ENCODE measurements around the gene SRSF11.

SRSF11 gene

DNA sequence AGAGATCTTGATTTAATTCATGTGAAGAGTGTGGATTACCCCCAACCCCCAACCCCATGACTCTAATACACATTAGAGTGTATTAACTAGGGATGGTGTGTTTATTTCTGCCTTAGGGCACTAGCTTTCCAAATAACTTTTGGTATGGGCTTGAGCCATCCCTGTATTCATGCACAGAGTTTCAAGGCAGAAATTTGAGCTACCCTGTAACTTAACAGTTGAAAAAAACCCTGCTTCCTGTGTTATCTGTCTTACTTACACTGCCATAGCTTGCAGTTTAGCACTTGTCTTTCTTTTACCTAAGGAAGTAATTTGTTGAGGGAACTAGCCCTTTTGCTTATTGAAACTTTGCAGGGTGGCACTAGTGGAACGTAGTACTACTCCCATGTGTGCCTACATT is 6.3 kb downstream of the SRSF11 start:
- TF ChIP-seq, protein P1, sequence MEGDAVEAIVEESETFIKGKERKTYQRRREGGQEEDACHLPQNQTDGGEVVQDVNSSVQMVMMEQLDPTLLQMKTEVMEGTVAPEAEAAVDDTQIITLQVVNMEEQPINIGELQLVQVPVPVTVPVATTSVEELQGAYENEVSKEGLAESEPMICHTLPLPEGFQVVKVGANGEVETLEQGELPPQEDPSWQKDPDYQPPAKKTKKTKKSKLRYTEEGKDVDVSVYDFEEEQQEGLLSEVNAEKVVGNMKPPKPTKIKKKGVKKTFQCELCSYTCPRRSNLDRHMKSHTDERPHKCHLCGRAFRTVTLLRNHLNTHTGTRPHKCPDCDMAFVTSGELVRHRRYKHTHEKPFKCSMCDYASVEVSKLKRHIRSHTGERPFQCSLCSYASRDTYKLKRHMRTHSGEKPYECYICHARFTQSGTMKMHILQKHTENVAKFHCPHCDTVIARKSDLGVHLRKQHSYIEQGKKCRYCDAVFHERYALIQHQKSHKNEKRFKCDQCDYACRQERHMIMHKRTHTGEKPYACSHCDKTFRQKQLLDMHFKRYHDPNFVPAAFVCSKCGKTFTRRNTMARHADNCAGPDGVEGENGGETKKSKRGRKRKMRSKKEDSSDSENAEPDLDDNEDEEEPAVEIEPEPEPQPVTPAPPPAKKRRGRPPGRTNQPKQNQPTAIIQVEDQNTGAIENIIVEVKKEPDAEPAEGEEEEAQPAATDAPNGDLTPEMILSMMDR (IDR thresholded peaks at IDR 0.05; ENCODE audit: borderline replicate concordance, extremely low read depth, low read length, poor library complexity, severe bottlenecking): no peak
- TF ChIP-seq EZH2 (IDR thresholded peaks at IDR 0.05; ENCODE audit: borderline replicate concordance, low read depth, low read length, severe bottlenecking): no peak
- no peak overlapping the region for H3K4me3 ChIP-seq (ENCODE audit: low read depth in 1 of 2, low read length in 2 of 2)
- H3K4me1 ChIP-seq (ENCODE audit: insufficient read depth, low read length): peaks cover 37% of the 10 kb centered on the region
- peaks cover 97% of the 10 kb centered on the region for H3K36me3 ChIP-seq (ENCODE audit: insufficient read depth, low read length)
- no peak overlapping the region for H3K27ac ChIP-seq (ENCODE audit: low read length)
- peaks cover 98% of the 10 kb centered on the region for H3K79me2 ChIP-seq (ENCODE audit: insufficient read depth, low read length)
- no peaks in the 10 kb centered on the region for H3K27me3 ChIP-seq (ENCODE audit: insufficient read depth, low read length, poor library complexity)
- H2AFZ ChIP-seq (ENCODE audit: low read depth, low read length): no peak overlapping the region
- ATAC-seq (ENCODE audit: insufficient read depth, low read depth) (peak; percentile 66; the same call in 1 of the 3 replicates), DNase-seq (no peak)
- no peak overlapping the region for H3K9ac ChIP-seq (ENCODE audit: low read depth, low read length)
- peak overlapping the region; percentile 7; the same call in 1 of the 2 replicates for H3K4me2 ChIP-seq (ENCODE audit: insufficient read depth, low read length)
- peaks cover 65% of the 10 kb centered on the region for H4K20me1 ChIP-seq (ENCODE audit: insufficient read depth, low read length)
- H3K9me3 ChIP-seq (ENCODE audit: insufficient read depth, low read length, severe bottlenecking): no peaks in the 10 kb centered on the region

- Histone ChIP-seq H3K27me3 (ENCODE audit: insufficient read depth, low read length, poor library complexity) (no peaks in the 10 kb centered on the region), H4K20me1 (ENCODE audit: insufficient read depth, low read length) (peaks cover 53% of the 10 kb centered on the region), H3K9me3 (ENCODE audit: insufficient read depth, low read length, severe bottlenecking) (no peaks in the 10 kb centered on the region), H3K4me3 (ENCODE audit: low read depth in 1 of 2, low read length in 2 of 2) (no peak overlapping the region), H3K9ac (ENCODE audit: low read depth, low read length) (no peak overlapping the region), H3K4me1 (ENCODE audit: insufficient read depth, low read length) (peaks cover 25% of the 10 kb centered on the region), H3K79me2 (ENCODE audit: insufficient read depth, low read length) (peaks cover 95% of the 10 kb centered on the region), H3K36me3 (ENCODE audit: insufficient read depth, low read length) (peaks cover 97% of the 10 kb centered on the region), H2AFZ (ENCODE audit: low read depth, low read length) (no peak overlapping the region), H3K4me2 (ENCODE audit: insufficient read depth, low read length) (no peak overlapping the region), H3K27ac (ENCODE audit: low read length) (no peak overlapping the region)
- ATAC-seq (ENCODE audit: insufficient read depth, low read depth) (no peak), DNase-seq (no peak)
- no peak for TF ChIP-seq EZH2 (IDR thresholded peaks at IDR 0.05; ENCODE audit: borderline replicate concordance, low read depth, low read length, severe bottlenecking)
- TF ChIP-seq, protein P1 (IDR thresholded peaks at IDR 0.05; ENCODE audit: borderline replicate concordance, extremely low read depth, low read length, poor library complexity, severe bottlenecking): no peak
Observed at GRCh38 chr1:70228670-70229069, 7.5 kb downstream of the SRSF11 start.

DNA sequence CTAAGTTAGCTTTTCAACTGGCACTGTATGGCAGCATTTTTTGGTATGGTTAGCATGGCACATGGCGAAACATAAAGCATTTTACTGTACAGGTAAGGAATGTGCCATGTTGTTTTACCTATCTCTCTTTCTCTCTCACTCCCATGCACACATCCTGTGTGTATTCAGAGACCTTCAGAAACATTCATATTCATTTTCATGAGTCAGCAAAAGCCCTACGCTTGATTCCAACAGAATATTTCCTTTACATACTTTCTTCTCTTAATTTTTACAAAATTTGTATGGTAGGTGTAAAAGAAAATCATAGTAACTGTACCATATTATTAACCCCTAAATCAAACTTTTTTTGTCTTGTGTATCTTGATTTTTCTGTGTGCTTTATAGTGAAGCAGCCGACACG is 10.3 kb downstream of the SRSF11 start:
- Histone ChIP-seq H3K27me3 (ENCODE audit: insufficient read depth, low read length, poor library complexity) (no peaks in the 10 kb centered on the region), H3K79me2 (ENCODE audit: insufficient read depth, low read length) (peaks cover 85% of the 10 kb centered on the region), H4K20me1 (ENCODE audit: insufficient read depth, low read length) (peaks cover 29% of the 10 kb centered on the region), H3K4me1 (ENCODE audit: insufficient read depth, low read length) (peaks cover 4% of the 10 kb centered on the region; the same call in 1 of the 2 replicates), H3K4me2 (ENCODE audit: insufficient read depth, low read length) (no peak overlapping the region), H3K27ac (ENCODE audit: low read length) (no peak overlapping the region), H3K9ac (ENCODE audit: low read depth, low read length) (no peak overlapping the region), H3K4me3 (ENCODE audit: low read depth in 1 of 2, low read length in 2 of 2) (no peak overlapping the region), H3K36me3 (ENCODE audit: insufficient read depth, low read length) (peaks cover 99% of the 10 kb centered on the region), H2AFZ (ENCODE audit: low read depth, low read length) (no peak overlapping the region), H3K9me3 (ENCODE audit: insufficient read depth, low read length, severe bottlenecking) (no peaks in the 10 kb centered on the region)
- no peak for DNase-seq
- no peak for TF ChIP-seq EZH2 (IDR thresholded peaks at IDR 0.05; ENCODE audit: borderline replicate concordance, low read depth, low read length, severe bottlenecking)
- TF ChIP-seq, protein P1 (IDR thresholded peaks at IDR 0.05; ENCODE audit: borderline replicate concordance, extremely low read depth, low read length, poor library complexity, severe bottlenecking): no peak
- ATAC-seq (ENCODE audit: insufficient read depth, low read depth): no peak

DNA sequence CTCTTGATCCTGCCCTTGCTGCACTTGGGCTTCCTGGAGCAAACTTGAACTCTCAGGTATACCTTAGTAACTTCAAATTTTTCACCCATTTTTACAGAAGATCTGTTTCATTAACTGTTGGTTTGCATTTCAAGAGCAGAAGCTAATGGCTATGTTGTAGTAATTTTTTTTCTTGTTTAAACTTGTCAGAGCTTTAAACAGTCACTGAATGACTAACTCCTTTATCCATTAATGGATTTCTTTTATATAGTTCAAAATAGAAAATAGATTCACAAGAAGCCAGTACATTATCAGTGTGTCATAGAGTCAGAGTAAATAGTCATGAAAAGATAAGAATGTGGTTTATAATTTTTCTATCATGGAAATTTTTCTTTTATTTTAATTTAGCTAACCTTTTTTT is 13.6 kb downstream of the SRSF11 start:
- Histone ChIP-seq H2AFZ (ENCODE audit: low read depth, low read length) (no peak overlapping the region), H3K4me1 (ENCODE audit: insufficient read depth, low read length) (no peaks in the 10 kb centered on the region), H3K27me3 (ENCODE audit: insufficient read depth, low read length, poor library complexity) (no peaks in the 10 kb centered on the region), H3K27ac (ENCODE audit: low read length) (no peak overlapping the region), H3K9ac (ENCODE audit: low read depth, low read length) (no peak overlapping the region), H3K4me2 (ENCODE audit: insufficient read depth, low read length) (no peak overlapping the region), H4K20me1 (ENCODE audit: insufficient read depth, low read length) (peaks cover 14% of the 10 kb centered on the region; the same call in 1 of the 2 replicates), H3K9me3 (ENCODE audit: insufficient read depth, low read length, severe bottlenecking) (no peaks in the 10 kb centered on the region), H3K4me3 (ENCODE audit: low read depth in 1 of 2, low read length in 2 of 2) (no peak overlapping the region), H3K36me3 (ENCODE audit: insufficient read depth, low read length) (peaks cover 98% of the 10 kb centered on the region), H3K79me2 (ENCODE audit: insufficient read depth, low read length) (peaks cover 67% of the 10 kb centered on the region)
- TF ChIP-seq, protein P1 (IDR thresholded peaks at IDR 0.05; ENCODE audit: borderline replicate concordance, extremely low read depth, low read length, poor library complexity, severe bottlenecking): no peak
- no peak for TF ChIP-seq EZH2 (IDR thresholded peaks at IDR 0.05; ENCODE audit: borderline replicate concordance, low read depth, low read length, severe bottlenecking)
- no peak for ATAC-seq (ENCODE audit: insufficient read depth, low read depth)
- DNase-seq: no peak

All from DND-41 (cell line).